Measurements from ENCODE around the gene CORO6. TPM values are rescaled to one million over a fixed set of nuclear protein-coding genes. Genes with fewer than 3 reads are reported as not detected.

The CORO6 gene
- total RNA-seq, 2 experiments from 2014 or later, result 13.9 to 14.2 TPM

DNA sequence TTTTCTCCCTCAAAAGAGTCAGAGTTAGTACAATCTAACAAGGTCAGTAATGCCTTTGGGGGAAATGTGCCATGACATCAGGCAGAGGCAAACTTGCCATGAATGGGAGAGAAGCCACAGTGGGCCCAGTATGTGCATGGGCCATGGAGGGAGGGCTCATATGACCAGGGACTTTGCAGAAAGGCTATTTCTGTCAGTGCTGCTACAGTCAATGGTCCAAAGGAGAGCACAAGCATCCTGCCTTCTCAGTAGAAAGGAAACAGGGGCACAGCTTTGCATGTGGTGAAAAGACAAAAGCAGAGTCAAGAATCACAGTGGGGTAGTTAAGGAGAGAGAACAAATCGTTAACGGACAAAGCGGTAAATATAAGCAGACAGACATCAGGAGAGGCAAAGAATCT, 11.2 kb upstream of the CORO6 start:
- no peaks in the 10 kb centered on the region for H3K27me3 Mint-ChIP-seq
- intact Hi-C loops (cut with DNase I, micrococcal nuclease), result no loop called here
- POLR2A ChIA-PET, result interaction anchor here (0.5 to 0.6 kb wide), 2 partner anchors 42 to 275 kb away, joined by 3 to 4 read pairs; no protein-coding TSS in a partner anchor
- peaks cover 28% of the 10 kb centered on the region for H3K36me3 Mint-ChIP-seq (ENCODE audit: low read depth)
- no peak for ATAC-seq
- CTCF ChIA-PET, result no interaction called here
- H3K4me3 Mint-ChIP-seq, result no peak overlapping the region
- no peak for DNase-seq
- H3K9me3 Mint-ChIP-seq (ENCODE audit: low read depth), result no peaks in the 10 kb centered on the region
- H3K27ac Mint-ChIP-seq, result peak overlapping the region; percentile 45
- peaks cover 16% of the 10 kb centered on the region for H3K4me1 Mint-ChIP-seq

DNA sequence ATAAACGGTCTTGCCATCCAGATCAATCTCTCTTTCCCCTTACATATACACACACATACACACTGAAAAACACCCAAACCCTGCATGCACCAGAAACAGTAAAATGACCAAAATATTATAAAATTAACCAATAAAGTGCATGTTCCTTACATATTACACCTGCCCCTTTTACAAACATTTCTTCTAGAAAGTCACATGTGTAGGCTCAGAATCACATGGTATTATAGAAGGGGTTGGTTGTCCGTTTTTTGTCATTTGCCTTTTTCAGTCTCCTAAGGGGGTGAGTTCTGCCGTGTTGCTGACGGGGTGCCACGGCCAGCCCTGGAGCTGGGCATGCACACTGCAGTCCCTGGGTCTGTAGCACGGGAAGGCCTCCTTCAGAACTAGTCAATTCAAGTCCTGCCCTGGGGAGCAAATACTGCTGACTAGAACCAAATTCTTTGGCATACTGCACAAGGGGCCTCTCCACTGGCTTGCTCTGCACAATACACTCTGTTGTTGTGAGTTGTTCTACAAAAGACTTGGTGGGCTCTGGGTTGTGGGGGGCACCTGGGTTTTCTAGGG, 8.0 kb upstream of the CORO6 start:
- Mint-ChIP-seq H3K9me3 (ENCODE audit: low read depth) (no peaks in the 10 kb centered on the region), H3K4me3 (no peak overlapping the region), H3K36me3 (ENCODE audit: low read depth) (peaks cover 23% of the 10 kb centered on the region), H3K4me1 (peaks cover 37% of the 10 kb centered on the region), H3K27ac (no peak overlapping the region), H3K27me3 (no peaks in the 10 kb centered on the region)
- DNase-seq, result no peak
- intact Hi-C loops (cut with DNase I, micrococcal nuclease), result no loop called here
- POLR2A ChIA-PET, result no interaction called here
- CTCF ChIA-PET, result interaction anchor here (1.7 kb wide), 1 partner anchor 13 kb away, joined by 4 read pairs; no protein-coding TSS in a partner anchor
- no peak for ATAC-seq

DNA sequence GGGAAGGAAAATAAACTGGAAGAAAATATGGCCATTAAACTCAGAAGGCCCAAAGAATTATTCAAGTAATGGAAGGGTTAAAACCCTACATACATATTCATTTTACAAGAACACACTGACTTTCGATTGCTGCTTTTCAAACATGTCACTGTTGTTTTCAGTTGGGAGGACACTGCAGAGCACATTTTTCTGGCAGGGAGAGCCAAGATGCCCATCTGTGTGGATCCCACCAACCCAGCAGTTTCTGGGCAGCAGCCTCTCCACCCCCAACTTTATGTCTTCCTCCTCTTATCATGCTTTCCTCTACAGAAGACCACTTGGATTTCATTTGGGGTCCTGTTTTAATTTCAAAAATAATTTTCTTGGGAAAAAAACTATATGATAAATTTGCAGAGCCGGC, 7.1 kb upstream of the CORO6 start:
- DNase-seq (no peak), ATAC-seq (no peak)
- ChIA-PET CTCF (interaction anchor here (1.4 to 1.9 kb wide), 3 partner anchors 9 to 12 kb away, joined by 4 to 10 read pairs (median 4); no protein-coding TSS in a partner anchor), POLR2A (no interaction called here)
- peak overlapping the region; percentile 29 for H3K27ac Mint-ChIP-seq
- no peak overlapping the region for H3K4me3 Mint-ChIP-seq
- peaks cover 46% of the 10 kb centered on the region for H3K4me1 Mint-ChIP-seq
- H3K36me3 Mint-ChIP-seq (ENCODE audit: low read depth), result peaks cover 21% of the 10 kb centered on the region
- intact Hi-C loops (cut with DNase I, micrococcal nuclease), result loop anchor here in 1 of 2 experiments (10.0 kb wide), 1 partner anchor 485 kb away; the partner anchor contains the start of gene NSRP1
- H3K9me3 Mint-ChIP-seq (ENCODE audit: low read depth), result no peaks in the 10 kb centered on the region
- H3K27me3 Mint-ChIP-seq, result no peaks in the 10 kb centered on the region

DNA sequence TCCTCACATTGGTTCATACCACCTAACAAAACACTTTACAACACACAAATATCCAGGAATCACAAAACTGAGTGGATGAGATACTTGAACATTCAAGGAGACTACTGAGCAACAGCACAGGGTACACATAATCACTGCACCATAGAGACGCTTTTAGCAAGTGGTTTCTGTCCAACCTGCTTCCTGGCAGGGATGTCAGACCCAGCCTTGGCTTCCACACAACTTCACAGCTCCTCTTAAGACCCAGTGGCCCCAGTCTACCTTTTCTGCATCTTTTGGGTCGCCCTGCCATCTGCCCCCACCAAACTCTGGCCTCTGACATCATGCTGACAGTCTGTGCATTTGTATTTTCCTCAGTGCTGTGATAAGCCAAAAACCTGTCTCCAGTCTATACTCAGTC, 5.9 kb upstream of the CORO6 start:
- CTCF ChIA-PET, result interaction anchor here (0.6 to 1.9 kb wide), 4 partner anchors 10 to 47 kb away, joined by 3 to 10 read pairs (median 4); no protein-coding TSS in a partner anchor
- POLR2A ChIA-PET, result interaction anchor here (0.7 kb wide), 1 partner anchor 12 kb away, joined by 3 read pairs; no protein-coding TSS in a partner anchor
- ATAC-seq (no peak), DNase-seq (no peak)
- Mint-ChIP-seq H3K9me3 (ENCODE audit: low read depth) (no peaks in the 10 kb centered on the region), H3K4me1 (peaks cover 55% of the 10 kb centered on the region), H3K36me3 (ENCODE audit: low read depth) (peaks cover 16% of the 10 kb centered on the region), H3K27me3 (no peaks in the 10 kb centered on the region), H3K27ac (peak overlapping the region; percentile 44), H3K4me3 (no peak overlapping the region)
- intact Hi-C loops (cut with DNase I, micrococcal nuclease), result loop anchor here in 1 of 2 experiments (10.0 kb wide), 1 partner anchor 486 kb away; the partner anchor contains the start of gene NSRP1

DNA sequence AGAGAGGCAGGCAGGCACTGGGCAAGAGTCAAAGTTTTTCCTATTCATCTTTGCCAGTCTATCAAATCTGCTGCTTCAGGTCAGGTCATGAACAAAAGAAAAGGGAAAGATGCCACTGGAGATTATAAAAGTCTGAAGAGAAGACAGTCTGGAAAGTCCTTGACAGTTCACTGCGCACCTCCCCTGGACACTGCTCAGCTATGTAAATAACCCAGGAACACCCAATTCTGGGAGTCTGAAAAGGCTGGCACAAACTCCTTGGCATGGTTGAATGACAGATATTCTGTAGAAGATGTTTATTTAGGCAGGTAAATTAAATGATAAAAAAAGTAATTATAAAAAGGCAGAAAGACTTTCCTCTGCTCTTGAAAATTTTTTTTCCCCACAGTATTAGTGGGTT, 5.2 kb upstream of the CORO6 start:
- DNase-seq (no peak), ATAC-seq (no peak)
- no peak overlapping the region for H3K4me3 Mint-ChIP-seq
- peaks cover 62% of the 10 kb centered on the region for H3K4me1 Mint-ChIP-seq
- peaks cover 16% of the 10 kb centered on the region for H3K36me3 Mint-ChIP-seq (ENCODE audit: low read depth)
- no peaks in the 10 kb centered on the region for H3K9me3 Mint-ChIP-seq (ENCODE audit: low read depth)
- no peaks in the 10 kb centered on the region for H3K27me3 Mint-ChIP-seq
- peak overlapping the region; percentile 48 for H3K27ac Mint-ChIP-seq
- ChIA-PET CTCF (interaction anchor here (0.6 to 1.9 kb wide), 5 partner anchors 10 to 151 kb away, joined by 3 to 10 read pairs (median 7); no protein-coding TSS in a partner anchor), POLR2A (no interaction called here)
- intact Hi-C loops (cut with DNase I, micrococcal nuclease), result loop anchor here in 1 of 2 experiments (10.0 kb wide), 1 partner anchor 487 kb away; the partner anchor contains the start of gene NSRP1

DNA sequence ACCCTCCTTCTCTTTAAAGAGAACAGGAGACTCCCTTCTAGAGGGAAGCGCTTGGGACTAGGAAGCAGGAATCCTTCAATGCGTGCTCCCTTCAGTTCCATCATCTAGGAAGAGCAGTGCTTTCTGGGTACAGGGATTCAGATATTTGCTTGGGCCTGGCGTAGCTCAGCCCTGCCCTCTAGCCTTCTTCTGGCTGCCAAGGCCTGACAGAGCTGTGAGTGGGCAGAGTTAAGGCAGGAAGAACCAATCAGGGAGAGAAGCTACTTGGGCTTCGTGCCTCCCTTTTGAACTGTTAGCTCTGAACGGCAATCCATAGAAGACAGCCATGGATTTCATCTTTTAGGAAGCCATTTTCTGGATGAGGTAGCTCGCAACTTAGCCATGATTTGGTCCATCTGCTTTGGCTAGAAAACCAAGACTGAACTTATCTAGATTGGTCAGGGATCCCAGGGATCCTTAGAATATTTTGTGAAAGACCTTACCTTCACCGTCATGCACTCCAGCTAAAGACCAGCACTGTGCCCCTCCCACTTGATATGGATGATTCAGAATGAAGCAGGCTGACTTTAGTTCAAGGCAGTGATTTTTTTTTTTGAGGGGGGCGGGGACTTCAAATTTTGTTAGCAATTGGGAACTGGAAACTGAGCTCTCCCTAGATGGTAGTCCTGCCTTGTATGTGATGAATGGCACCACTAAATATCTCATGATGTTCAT, 2.5 kb upstream of the CORO6 start:
- peak; percentile 24 for DNase-seq
- H3K4me3 Mint-ChIP-seq, result no peak overlapping the region
- ChIA-PET CTCF (interaction anchor here (0.6 to 4.1 kb wide), 12 partner anchors 9 to 1043 kb away, joined by 3 to 31 read pairs (median 3); no protein-coding TSS in a partner anchor), POLR2A (interaction anchor here (1.4 kb wide), 1 partner anchor 9 kb away, joined by 5 read pairs; no protein-coding TSS in a partner anchor)
- intact Hi-C loops (cut with DNase I, micrococcal nuclease), result loop anchor here in 1 of 2 experiments (10.0 kb wide), 1 partner anchor 490 kb away; the partner anchor contains the start of gene NSRP1
- no peak for ATAC-seq
- no peaks in the 10 kb centered on the region for H3K27me3 Mint-ChIP-seq
- no peaks in the 10 kb centered on the region for H3K9me3 Mint-ChIP-seq (ENCODE audit: low read depth)
- H3K27ac Mint-ChIP-seq, result peak overlapping the region; percentile 91
- peaks cover 7% of the 10 kb centered on the region for H3K36me3 Mint-ChIP-seq (ENCODE audit: low read depth)
- peaks cover 71% of the 10 kb centered on the region for H3K4me1 Mint-ChIP-seq

DNA sequence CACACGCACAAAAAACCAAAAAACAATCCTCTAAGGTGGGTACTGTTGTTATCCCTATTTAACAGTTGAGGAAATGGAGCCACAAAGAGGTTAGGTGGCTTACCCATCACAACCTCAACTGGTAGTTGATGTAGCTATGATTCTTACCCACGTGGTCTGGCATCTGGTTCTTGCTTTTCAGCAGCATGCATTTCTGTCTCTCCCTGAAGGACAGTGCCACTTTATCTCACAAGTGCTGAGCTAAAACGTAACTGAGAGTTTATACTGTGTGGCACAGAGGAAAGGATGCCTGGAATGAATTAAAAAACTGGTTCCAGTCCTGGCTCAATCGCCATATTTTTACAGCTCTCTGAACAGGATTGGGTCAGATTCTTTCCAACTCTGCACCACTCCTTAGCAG, 1.9 kb upstream of the CORO6 start:
- no peak overlapping the region for H3K4me3 Mint-ChIP-seq
- DNase-seq (peak; percentile 62), ATAC-seq (peak; percentile 40)
- H3K27ac Mint-ChIP-seq, result peak overlapping the region; percentile 91
- ChIA-PET CTCF (interaction anchor here (0.6 to 4.1 kb wide), 9 partner anchors 9 to 154 kb away, joined by 3 to 31 read pairs (median 4); no protein-coding TSS in a partner anchor), POLR2A (interaction anchor here (1.4 kb wide), 1 partner anchor 9 kb away, joined by 5 read pairs; no protein-coding TSS in a partner anchor)
- H3K4me1 Mint-ChIP-seq, result peaks cover 66% of the 10 kb centered on the region
- peaks cover 6% of the 10 kb centered on the region for H3K36me3 Mint-ChIP-seq (ENCODE audit: low read depth)
- H3K9me3 Mint-ChIP-seq (ENCODE audit: low read depth), result no peaks in the 10 kb centered on the region
- intact Hi-C loops (cut with DNase I, micrococcal nuclease), result loop anchor here (1.0 to 10.0 kb wide), 5 partner anchors 9 to 490 kb away; partner anchors contain the start of gene NSRP1 (in 1 of the 2)
- H3K27me3 Mint-ChIP-seq, result no peaks in the 10 kb centered on the region

DNA sequence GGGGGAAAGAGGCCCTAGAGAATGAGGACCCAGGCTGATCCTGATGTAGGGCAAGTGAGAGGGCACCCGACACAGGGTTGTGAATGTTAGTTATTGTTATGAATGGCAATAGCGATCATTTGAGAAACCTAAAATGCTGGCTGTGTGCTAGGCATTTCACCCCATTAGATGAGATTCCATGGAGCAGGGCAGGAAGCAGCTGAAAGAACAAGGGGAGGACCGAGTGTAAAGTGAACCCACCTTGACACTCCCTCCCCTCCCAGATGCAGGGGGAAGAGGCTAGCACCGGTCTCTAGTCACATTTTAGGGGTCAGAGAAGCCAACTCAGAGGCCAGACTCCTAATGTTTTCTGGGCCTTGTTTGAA, 553 bp upstream of the CORO6 start:
- ChIA-PET CTCF (interaction anchor here (0.7 to 4.1 kb wide), 7 partner anchors 9 to 308 kb away, joined by 3 to 31 read pairs (median 4); no protein-coding TSS in a partner anchor), POLR2A (interaction anchor here (1.0 kb wide), 1 partner anchor 16 kb away, joined by 3 read pairs; no protein-coding TSS in a partner anchor)
- H3K36me3 Mint-ChIP-seq (ENCODE audit: low read depth), result peaks cover 4% of the 10 kb centered on the region
- peak overlapping the region; percentile 62 for H3K4me3 Mint-ChIP-seq
- no peaks in the 10 kb centered on the region for H3K9me3 Mint-ChIP-seq (ENCODE audit: low read depth)
- DNase-seq, result no peak
- intact Hi-C loops (cut with DNase I, micrococcal nuclease), result loop anchor here (5.0 to 10.0 kb wide), 3 partner anchors 69 to 492 kb away; partner anchors contain the start of gene NSRP1 (in 1 of the 2)
- H3K27me3 Mint-ChIP-seq, result no peaks in the 10 kb centered on the region
- H3K27ac Mint-ChIP-seq, result peak overlapping the region; percentile 91
- peaks cover 55% of the 10 kb centered on the region for H3K4me1 Mint-ChIP-seq
- peak; percentile 10 for ATAC-seq

DNA sequence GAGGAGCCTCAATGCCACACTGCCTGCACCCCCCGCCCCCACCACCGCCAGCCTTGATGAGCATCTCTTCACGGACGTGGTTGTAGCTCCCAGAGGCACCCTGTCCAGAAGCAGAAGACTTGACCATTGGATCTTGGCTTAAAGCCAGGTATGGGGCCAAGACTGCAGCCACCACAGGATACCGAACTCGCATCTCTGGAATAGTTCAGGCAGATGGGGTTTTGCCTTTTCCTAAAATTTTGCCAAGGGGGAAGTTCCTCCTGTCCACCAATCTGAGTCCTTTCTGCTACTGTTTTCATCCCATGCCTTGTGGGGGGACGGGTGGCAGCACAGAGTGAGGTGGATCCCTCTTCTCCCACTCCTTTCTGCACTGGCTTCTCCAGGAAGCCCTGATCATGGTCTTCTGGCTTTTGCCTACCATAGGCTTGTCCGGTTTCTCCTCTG, 939 bp downstream of the CORO6 start:
- peak overlapping the region; percentile 62 for H3K4me3 Mint-ChIP-seq
- H3K9me3 Mint-ChIP-seq (ENCODE audit: low read depth), result no peaks in the 10 kb centered on the region
- H3K4me1 Mint-ChIP-seq, result peaks cover 54% of the 10 kb centered on the region
- H3K27ac Mint-ChIP-seq, result no peak overlapping the region
- ATAC-seq (no peak), DNase-seq (no peak)
- H3K36me3 Mint-ChIP-seq (ENCODE audit: low read depth), result peaks cover 4% of the 10 kb centered on the region
- CTCF ChIA-PET, result interaction anchor here (0.9 to 2.0 kb wide), 4 partner anchors 44 to 471 kb away, joined by 3 to 5 read pairs (median 4); no protein-coding TSS in a partner anchor
- no peaks in the 10 kb centered on the region for H3K27me3 Mint-ChIP-seq
- intact Hi-C loops (cut with DNase I, micrococcal nuclease), result loop anchor here (5.0 to 10.0 kb wide), 3 partner anchors 71 to 493 kb away; partner anchors contain the start of gene NSRP1 (in 1 of the 2)
- POLR2A ChIA-PET, result no interaction called here

DNA sequence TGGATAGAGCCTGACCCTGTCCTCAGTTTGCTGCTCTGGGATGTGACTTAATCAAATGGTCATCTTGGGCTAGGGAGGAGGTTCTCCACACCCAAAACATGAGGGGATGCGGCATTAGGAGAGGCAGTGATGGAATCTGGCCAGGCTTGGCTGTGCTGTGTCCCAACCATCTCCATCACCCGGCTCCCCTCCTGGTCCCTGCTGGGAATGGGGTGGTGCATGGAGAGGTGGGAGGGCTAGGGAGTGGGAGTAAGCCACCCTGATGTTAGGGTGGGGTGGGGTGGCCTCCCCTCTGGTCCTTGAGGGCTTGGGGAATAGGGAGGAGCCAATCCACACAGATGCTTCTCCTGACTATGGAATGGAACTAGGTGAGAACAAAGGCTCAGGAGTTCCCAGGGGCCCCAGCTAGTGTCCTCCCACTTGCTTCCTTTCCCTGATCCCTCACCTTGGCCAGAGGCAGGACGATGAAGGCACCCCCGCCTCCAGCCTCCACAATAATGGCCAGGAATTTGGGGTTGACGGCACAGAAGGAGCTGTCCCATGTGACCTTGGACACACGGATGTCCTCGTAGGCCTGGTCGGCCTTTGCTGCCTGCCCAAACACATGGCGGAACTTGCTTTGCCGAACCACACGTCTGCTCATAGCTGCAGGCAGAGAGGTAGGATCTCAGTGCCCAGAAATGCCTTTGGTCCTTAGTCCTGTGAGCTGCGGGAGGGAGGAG, 1.8 kb downstream of the CORO6 start:
- intact Hi-C loops (cut with DNase I, micrococcal nuclease), result loop anchor here (5.0 to 10.0 kb wide), 3 partner anchors 71 to 494 kb away; partner anchors contain the start of gene NSRP1 (in 1 of the 2)
- peaks cover 2% of the 10 kb centered on the region for H3K27me3 Mint-ChIP-seq
- peaks cover 4% of the 10 kb centered on the region for H3K36me3 Mint-ChIP-seq (ENCODE audit: low read depth)
- POLR2A ChIA-PET, result no interaction called here
- ATAC-seq, result no peak
- no peak for DNase-seq
- peaks cover 58% of the 10 kb centered on the region for H3K4me1 Mint-ChIP-seq
- peak overlapping the region; percentile 62 for H3K4me3 Mint-ChIP-seq
- no peaks in the 10 kb centered on the region for H3K9me3 Mint-ChIP-seq (ENCODE audit: low read depth)
- CTCF ChIA-PET, result interaction anchor here (0.9 to 2.0 kb wide), 4 partner anchors 45 to 472 kb away, joined by 3 to 5 read pairs (median 4); no protein-coding TSS in a partner anchor
- H3K27ac Mint-ChIP-seq, result no peak overlapping the region

All from activated CD4-positive, alpha-beta T cell treated with anti-CD3 and anti-CD28 coated beads for 36 hours (primary cell).